Subcutaneous adipose tissue (tissue), 4 donors: ENCODE data around the gene LRRC53. TPM values are rescaled to one million over a fixed set of nuclear protein-coding genes. Genes with fewer than 3 reads are reported as not detected.

Experiments used
- CTCF ChIP-seq: fragments of 450-650 bp; IDR thresholded peaks from one replicate; pipeline ENCODE4 v1.5.1; 2016; ENCODE audit warnings: low read depth, mild to moderate bottlenecking, control low read depth, antibody characterized with exemption, moderate library complexity
- total RNA-seq, 4 donors: library from RNA; depleted of rRNA; stranded (reverse); fragments of >200 nt; gene quantifications; one replicate each; pipeline ENCODE4 v1.1.0, GENCODE V29; 2016

LRRC53 gene
- total RNA-seq, 4 donors from 2014 or later: not detected

- no peak for TF ChIP-seq CTCF
Measured at GRCh38 chr1:74434321-74434720, 78.1 kb downstream of the LRRC53 start.

GRCh38 chr1:74432325-74432724, 80.1 kb downstream of the LRRC53 start:
- no peak for TF ChIP-seq CTCF

GRCh38 chr1:74431531-74431930, 80.9 kb downstream of the LRRC53 start:
- TF ChIP-seq CTCF: no peak

- no peak for TF ChIP-seq CTCF
Measured at GRCh38 chr1:74430342-74430934, 82.0 kb downstream of the LRRC53 start.

GRCh38 chr1:74429580-74429979, 82.8 kb downstream of the LRRC53 start:
- no peak for TF ChIP-seq CTCF

GRCh38 chr1:74427681-74428080, 84.7 kb downstream of the LRRC53 start:
- no peak for TF ChIP-seq CTCF

GRCh38 chr1:74426208-74426937, 86.0 kb downstream of the LRRC53 start:
- no peak for TF ChIP-seq CTCF
